Endothelial cell of umbilical vein (primary cell): Measurements from ENCODE around the gene MCF2L. TPM values are rescaled to one million over a fixed set of nuclear protein-coding genes. Genes with fewer than 3 reads are reported as not detected.

Experiments used
- BruUV-seq: library from RNA; stranded (reverse); fragments of 400-500 nt; replicated peaks from 2 replicates; lab custom pipeline; 2021; lab: Mats Ljungman, UMichigan
- CTCF ChIA-PET: fragments of 300-600, 350-600 bp; sonication (Branson Sonifier 250); formaldehyde crosslinking; loops from one replicate; lab custom pipeline; 2021; ENCODE audit warnings: antibody characterized with exemption, inconsistent platforms; lab: Charles Lee
- POLR2A ChIA-PET: fragments of 300-600, 350-600 bp; sonication (Branson Sonifier 250); formaldehyde crosslinking; loops from one replicate; lab custom pipeline; 2021; ENCODE audit warnings: antibody characterized with exemption, inconsistent platforms; lab: Charles Lee
- DNase-seq: peaks from one replicate; pipeline ENCODE4 v3.0.0-alpha.2; 2011; ENCODE audit warnings: low read depth, low spot score
- FAIRE-seq: peaks from 2 replicates; lab custom pipeline; 2011; peaks lifted over from hg19 to GRCh38; lab: Jason Lieb, UNC
- H2AFZ ChIP-seq: 2 replicates; pipeline ENCODE4 v1.6.0; 2012; ENCODE audit warnings: low read depth, low read length, control low read depth, inconsistent platforms
- H3K27ac ChIP-seq: 2 replicates; pipeline ENCODE4 v1.5.1; 2011; ENCODE audit warnings: low read depth, mild to moderate bottlenecking, control low read depth, low read length, moderate library complexity; ENCODE audit not compliant: insufficient read depth
- H3K27me3 ChIP-seq, 2 experiments: 2 replicates each; pipeline versions ENCODE4 v1.6.0 to v1.6.1; 2011; ENCODE audit warnings: low read length in 2 of 2, mixed read lengths in 1 of 2; ENCODE audit not compliant: control insufficient read depth in 2 of 2, insufficient read depth in 2 of 2
- H3K36me3 ChIP-seq, 2 experiments: 2 replicates in 1 of 2; 3 replicates in 1 of 2; pipeline ENCODE4 v1.5.1; 2011; ENCODE audit warnings: low read length in 2 of 2, mild to moderate bottlenecking in 1 of 2, moderate library complexity in 1 of 2; ENCODE audit not compliant: control insufficient read depth in 2 of 2, insufficient read depth in 2 of 2; ENCODE audit errors: extremely low read depth in 1 of 2
- H3K4me1 ChIP-seq: 3 replicates; pipeline ENCODE4 v1.5.1; 2011; ENCODE audit warnings: mild to moderate bottlenecking, low read length; ENCODE audit not compliant: control insufficient read depth, insufficient read depth; ENCODE audit errors: extremely low read depth
- H3K4me2 ChIP-seq: 2 replicates; pipeline ENCODE4 v1.6.1; 2011; ENCODE audit warnings: low read length, control low read depth, mixed read lengths; ENCODE audit not compliant: insufficient read depth
- H3K4me3 ChIP-seq, 3 experiments: fragments of 200-600 bp in 1 of 3; sonication (generic), shearing (Covaris generic) in 1 of 3; replicated peaks in 1 of 3; 2 replicates each; pipeline ENCODE4 v1.5.1; 2011 to 2016; ENCODE audit warnings: control low read depth in 3 of 3, low read length in 3 of 3, mild to moderate bottlenecking in 2 of 3, inconsistent platforms in 1 of 3, low read depth in 1 of 3, moderate library complexity in 1 of 3; ENCODE audit not compliant: insufficient read depth in 1 of 3
- H3K79me2 ChIP-seq: 2 replicates; pipeline ENCODE4 v1.6.0; 2012; ENCODE audit warnings: low read length, inconsistent platforms; ENCODE audit not compliant: control insufficient read depth, insufficient read depth
- H3K9ac ChIP-seq: replicated peaks from 2 replicates; pipeline ENCODE3; 2011; ENCODE audit warnings: low read length, control low read depth; ENCODE audit not compliant: insufficient read depth; ENCODE audit errors: extremely low read depth
- H3K9me1 ChIP-seq: replicated peaks from 3 replicates; pipeline ENCODE4 v1.6.0; 2011; ENCODE audit warnings: mild to moderate bottlenecking, low read length; ENCODE audit not compliant: control insufficient read depth, insufficient read depth; ENCODE audit errors: extremely low read depth
- H3K9me3 ChIP-seq: replicated peaks from 2 replicates; pipeline ENCODE4 v1.5.1; 2012; ENCODE audit warnings: low read length, inconsistent platforms; ENCODE audit not compliant: control insufficient read depth, insufficient read depth
- H4K20me1 ChIP-seq: replicated peaks from 2 replicates; pipeline ENCODE3; 2011; ENCODE audit warnings: mild to moderate bottlenecking, low read length; ENCODE audit not compliant: control insufficient read depth, insufficient read depth; ENCODE audit errors: extremely low read depth
- CTCF ChIP-seq, 2 donors: IDR thresholded peaks; 1 replicate in 1 of 2; 2 replicates in 1 of 2; pipeline ENCODE4 v1.5.1; 2011; ENCODE audit warnings: low read length in 2 of 2, mild to moderate bottlenecking in 2 of 2, moderate library complexity in 2 of 2, control low read depth in 1 of 2, inconsistent platforms in 1 of 2, low read depth in 1 of 2; ENCODE audit not compliant: insufficient read depth in 1 of 2; ENCODE audit errors: extremely low read depth in 1 of 2
- EZH2 ChIP-seq: IDR thresholded peaks from 2 replicates; pipeline ENCODE4 v1.6.1; 2012; ENCODE audit warnings: borderline replicate concordance, low read depth, mild to moderate bottlenecking, moderate library complexity, low read length, inconsistent platforms; ENCODE audit not compliant: severe bottlenecking
- FOS ChIP-seq: IDR thresholded peaks from 2 replicates; pipeline ENCODE4 v1.6.1; 2011; ENCODE audit warnings: mild to moderate bottlenecking, low read length, moderate library complexity, borderline replicate concordance; ENCODE audit not compliant: insufficient read depth
- GATA2 ChIP-seq: IDR thresholded peaks from 2 replicates; pipeline ENCODE4 v1.7.0; 2011; ENCODE audit warnings: low read depth, mild to moderate bottlenecking, moderate library complexity, mixed read lengths, low read length; ENCODE audit not compliant: insufficient read length, insufficient read depth
- JUN ChIP-seq: IDR thresholded peaks from 2 replicates; pipeline ENCODE4 v1.6.1; 2011; ENCODE audit warnings: borderline replicate concordance, low read depth; ENCODE audit not compliant: insufficient read length, insufficient read depth
- MAX ChIP-seq: IDR thresholded peaks from 2 replicates; pipeline ENCODE4 v1.6.1; 2011; ENCODE audit not compliant: insufficient read depth, insufficient read length
- MYC ChIP-seq: IDR thresholded peaks from one replicate; pipeline ENCODE4 v1.6.1; 2011; ENCODE audit warnings: mild to moderate bottlenecking, low read depth, low read length
- POLR2A ChIP-seq: IDR thresholded peaks from 2 replicates; pipeline ENCODE4 v1.6.1; 2012; ENCODE audit warnings: low read depth, mild to moderate bottlenecking, control low read depth, low read length
- POLR2AphosphoS5 ChIP-seq: IDR thresholded peaks from 2 replicates; pipeline ENCODE4 v1.6.1; 2012; ENCODE audit warnings: low read depth, mild to moderate bottlenecking, control low read depth, low read length, moderate library complexity; ENCODE audit not compliant: insufficient read depth
- dilution Hi-C: fragments of 300-500 bp; cut with MboI; formaldehyde crosslinking; loops from one replicate; pipeline ENCODE4 v1.15.0; 2019; ENCODE audit warnings: low sequenced_read_pairs; ENCODE audit not compliant: extremely low pct_ligation_motif_present
- intact Hi-C: fragments of 100-400 bp; cut with micrococcal nuclease; formaldehyde crosslinking; loops from one replicate; pipeline ENCODE4 v1.10.0; 2022
- polyA plus RNA-seq, 4 experiments: library from polyadenylated mRNA; depleted of rRNA in 3 of 4; stranded (reverse) in 3 of 4; unstranded in 1 of 4; fragments of >200 nt; gene quantifications; 2 replicates each; pipeline versions ENCODE4 v1.2.1 to v1.2.3, GENCODE V29; 2011 to 2012; ENCODE audit warnings: missing spikeins in 1 of 4
- total RNA-seq: library from RNA; stranded (reverse); gene quantifications from 2 replicates; pipeline ENCODE4 v1.2.3, GENCODE V29; 2021

The MCF2L gene
- total and polyA plus RNA-seq, 2 donors (not counting 3 experiments of a cell fraction or from before 2014, with no cell fraction given): 0.33 to 0.58 TPM

- no TSS peak for BruUV-seq
- H3K4me3 ChIP-seq: no peak overlapping the region
- no peak overlapping the region for H3K27ac ChIP-seq
- no peaks in the 10 kb centered on the region for H3K9me1 ChIP-seq
- ChIA-PET CTCF (no interaction called here), POLR2A (no interaction called here)
- H3K4me2 ChIP-seq: no peak overlapping the region
- no peak overlapping the region for H2AFZ ChIP-seq
- no peaks in the 10 kb centered on the region for H3K36me3 ChIP-seq
- dilution Hi-C loops: no loop called here
- no peak for TF ChIP-seq POLR2AphosphoS5
- no peak for TF ChIP-seq JUN
- no peak for TF ChIP-seq GATA2
- no peak for TF ChIP-seq MAX
- TF ChIP-seq POLR2A: no peak
- TF ChIP-seq FOS: no peak
- no peak for TF ChIP-seq EZH2
- TF ChIP-seq MYC: no peak
- no peak for TF ChIP-seq CTCF (IDR thresholded peaks at IDR 0.05; ENCODE audit: extremely low read depth in 1 of 2, insufficient read depth in 1 of 2, low read depth in 1 of 2, low read length in 2 of 2)
- intact Hi-C loops: no loop called here
- H3K79me2 ChIP-seq: no peaks in the 10 kb centered on the region
- DNase-seq (no peak), FAIRE-seq (no peak)
- no peaks in the 10 kb centered on the region for H4K20me1 ChIP-seq
- no peaks in the 10 kb centered on the region for H3K9me3 ChIP-seq
- H3K4me1 ChIP-seq: no peaks in the 10 kb centered on the region
- no peaks in the 10 kb centered on the region for H3K27me3 ChIP-seq
- H3K9ac ChIP-seq: no peak overlapping the region
Observed at GRCh38 chr13:112979406-112979902, 10.4 kb downstream of the MCF2L start.
